SK-N-SH treated with all-trans-retinoic acid at 6 μM for 48 hours (cell line): ENCODE data around the gene CD244.

Experiments used
- RARB ChIP-seq: fragments of 250-450 bp; sonication (Bioruptor Pico); IDR thresholded peaks from 2 replicates; pipeline ENCODE4 v1.8.0; 2021; ENCODE audit warnings: mild to moderate bottlenecking, moderate library complexity
- ZFP3 ChIP-seq: fragments of 250-450 bp; sonication (Bioruptor Pico); IDR thresholded peaks from 2 replicates; pipeline ENCODE4 v1.5.0; 2020; ENCODE audit warnings: mild to moderate bottlenecking, moderate library complexity

GRCh38 chr1:160911925-160912324 lies 49.2 kb upstream of the CD244 start:
- TF ChIP-seq ZFP3 (CRISPR knock-in tag), result no peak
- TF ChIP-seq RARB, result no peak
